Liver (tissue), 9 donors: ENCODE data around the gene PEAR1. TPM values are rescaled to one million over a fixed set of nuclear protein-coding genes. Genes with fewer than 3 reads are reported as not detected.

Experiments
- DNase-seq: peaks from one replicate; pipeline ENCODE4 v3.0.0-alpha.2; 2017; ENCODE audit warnings: low spot score
- H3K27ac ChIP-seq, 2 donors: one replicate each; pipeline ENCODE4 v1.7.0; 2013; ENCODE audit warnings: inconsistent platforms in 2 of 2, low read length in 2 of 2, control low read depth in 1 of 2, low read depth in 1 of 2, mild to moderate bottlenecking in 1 of 2
- H3K27me3 ChIP-seq, 4 donors: one replicate each; pipeline versions ENCODE4 v1.6.1 to v1.7.0; 2013; ENCODE audit warnings: low read length in 3 of 4, inconsistent platforms in 1 of 4, mild to moderate bottlenecking in 1 of 4, moderate library complexity in 1 of 4; ENCODE audit not compliant: control insufficient read depth in 4 of 4, insufficient read depth in 4 of 4
- H3K36me3 ChIP-seq, 4 donors: one replicate each; pipeline versions ENCODE4 v1.6.1 to v1.7.0; 2013; ENCODE audit warnings: low read length in 3 of 4, mild to moderate bottlenecking in 3 of 4, low read depth in 1 of 4, moderate library complexity in 1 of 4; ENCODE audit not compliant: control insufficient read depth in 4 of 4, insufficient read depth in 3 of 4
- H3K4me1 ChIP-seq, 4 donors: one replicate each; pipeline versions ENCODE4 v1.6.1 to v1.7.0; 2013; ENCODE audit warnings: low read length in 3 of 4, mild to moderate bottlenecking in 3 of 4, moderate library complexity in 1 of 4; ENCODE audit not compliant: control insufficient read depth in 4 of 4, insufficient read depth in 4 of 4
- H3K4me3 ChIP-seq, 3 donors: one replicate each; pipeline versions ENCODE4 v1.6.1 to v1.7.0; 2013; ENCODE audit warnings: low read length in 3 of 3, control low read depth in 1 of 3, low read depth in 1 of 3, mild to moderate bottlenecking in 1 of 3
- H3K9ac ChIP-seq, 2 donors: one replicate each; pipeline ENCODE4 v1.7.0; 2013; ENCODE audit warnings: low read length in 2 of 2, mild to moderate bottlenecking in 2 of 2, moderate library complexity in 2 of 2, control low read depth in 1 of 2, low read depth in 1 of 2
- H3K9me3 ChIP-seq, 4 donors: one replicate each; pipeline versions ENCODE4 v1.6.1 to v1.7.0; 2013; ENCODE audit warnings: low read length in 3 of 4; ENCODE audit not compliant: control insufficient read depth in 4 of 4
- ATF3 ChIP-seq: IDR thresholded peaks from 2 replicates; pipeline ENCODE4 v1.6.1; 2016; ENCODE audit warnings: antibody characterized with exemption
- CTCF ChIP-seq: fragments of 150-350 bp; IDR thresholded peaks from 2 replicates; pipeline ENCODE4 v1.5.1; 2017; ENCODE audit warnings: improper control_type of control experiment, low read depth, low read length; ENCODE audit not compliant: missing input control
- EGR1 ChIP-seq, 2 donors: IDR thresholded peaks; 2 replicates each; pipeline ENCODE4 v1.6.1; 2016 to 2018; ENCODE audit warnings: antibody characterized with exemption in 2 of 2, low read depth in 2 of 2
- FOXA1 ChIP-seq: IDR thresholded peaks from 2 replicates; pipeline ENCODE4 v1.6.1; 2016; ENCODE audit warnings: antibody characterized with exemption
- FOXA2 ChIP-seq: IDR thresholded peaks from 2 replicates; pipeline ENCODE4 v1.6.1; 2016; ENCODE audit warnings: antibody characterized with exemption
- HNF4A ChIP-seq, 2 donors: conservative IDR thresholded peaks; 2 replicates each; pipeline ENCODE4 v1.6.1; 2016; ENCODE audit warnings: antibody characterized with exemption in 2 of 2, mild to moderate bottlenecking in 2 of 2
- HNF4G ChIP-seq: IDR thresholded peaks from 2 replicates; pipeline ENCODE4 v1.6.1; 2016; ENCODE audit warnings: antibody characterized with exemption
- JUND ChIP-seq, 2 donors: IDR thresholded peaks; 2 replicates each; pipeline ENCODE4 v1.6.1; 2016; ENCODE audit warnings: antibody characterized with exemption in 2 of 2
- MAX ChIP-seq: IDR thresholded peaks from 2 replicates; pipeline ENCODE4 v1.6.1; 2016; ENCODE audit warnings: antibody characterized with exemption
- NR2F2 ChIP-seq: IDR thresholded peaks from 2 replicates; pipeline ENCODE4 v1.6.1; 2016; ENCODE audit warnings: antibody characterized with exemption
- RAD21 ChIP-seq, 2 donors: IDR thresholded peaks; 2 replicates each; pipeline ENCODE4 v1.6.1; 2016; ENCODE audit warnings: antibody characterized with exemption in 2 of 2, mild to moderate bottlenecking in 2 of 2
- RXRA ChIP-seq, 2 donors: IDR thresholded peaks; 2 replicates each; pipeline ENCODE4 v1.6.1; 2017 to 2018; ENCODE audit warnings: antibody characterized with exemption in 2 of 2, mild to moderate bottlenecking in 1 of 2
- SP1 ChIP-seq: IDR thresholded peaks from 2 replicates; pipeline ENCODE4 v1.6.1; 2018; ENCODE audit warnings: antibody characterized with exemption, mild to moderate bottlenecking
- TAF1 ChIP-seq: conservative IDR thresholded peaks from 2 replicates; pipeline ENCODE4 v1.6.1; 2016; ENCODE audit warnings: antibody characterized with exemption, mild to moderate bottlenecking
- YY1 ChIP-seq: IDR thresholded peaks from 2 replicates; pipeline ENCODE4 v1.6.1; 2016; ENCODE audit warnings: antibody characterized with exemption, mild to moderate bottlenecking
- ZBTB33 ChIP-seq: IDR thresholded peaks from 2 replicates; pipeline ENCODE4 v1.6.1; 2016; ENCODE audit warnings: antibody characterized with exemption
- WGBS: extraction: QIAGEN DNeasy Blood & Tissue Kit; methylation state at CpG from one replicate; pipeline ENCODE4 v1.1.7; 2013; 5-methylcytosine and 5-hydroxymethylcytosine counted together
- polyA plus RNA-seq, 2 donors: library from polyadenylated mRNA; stranded (reverse) in 1 of 2; unstranded in 1 of 2; fragments of 200-250 nt in 1 of 2; fragments of >200 nt in 1 of 2; fragmentation: Nextera tagmentation in 1 of 2; extraction: Ambion mirVana in 1 of 2; gene quantifications; one replicate each; pipeline versions ENCODE4 v1.2.1 to v1.2.3, GENCODE V29; 2013 to 2015
- total RNA-seq, 2 donors: library from RNA; depleted of rRNA; stranded (reverse); fragments of >200 nt; gene quantifications; one replicate each; pipeline ENCODE4 v1.2.3, GENCODE V29; 2014
- donor health status: healthy.
- donor health status: healthy.
- donor health status: healthy.
- donor health status: healthy.
- donor health status: healthy.

PEAR1 gene
- total and polyA plus RNA-seq, 4 donors: 2.1 to 4.4 (median 3.1) TPM

GRCh38 chr1:156941675-156942074, 48.2 kb downstream of the PEAR1 start:
- no peaks in the 10 kb centered on the region for H3K9me3 ChIP-seq
- TF ChIP-seq RAD21 (IDR thresholded peaks at IDR 0.05): no peak
- no peak for TF ChIP-seq TAF1
- no peak for TF ChIP-seq FOXA1
- TF ChIP-seq NR2F2: no peak
- TF ChIP-seq JUND (IDR thresholded peaks at IDR 0.05): no peak
- no peak for TF ChIP-seq HNF4G
- WGBS: 97% methylated on average over 10 of the region's 10 CpGs
- no peak overlapping the region for H3K9ac ChIP-seq
- no peak overlapping the region for H3K27ac ChIP-seq
- H3K4me3 ChIP-seq: no peak overlapping the region
- no peak for DNase-seq
- H3K36me3 ChIP-seq: peaks cover 24 to 93% (median 56%) of the 10 kb centered on the region in 4 donors
- H3K4me1 ChIP-seq: no peaks in the 10 kb centered on the region
- H3K27me3 ChIP-seq: no peaks in the 10 kb centered on the region

GRCh38 chr1:156942176-156942575, 48.7 kb downstream of the PEAR1 start:
- Histone ChIP-seq H3K4me1 (no peaks in the 10 kb centered on the region), H3K27ac (no peak overlapping the region), H3K27me3 (no peaks in the 10 kb centered on the region), H3K9ac (no peak overlapping the region), H3K9me3 (no peaks in the 10 kb centered on the region), H3K4me3 (no peak overlapping the region), H3K36me3 (peaks cover 24 to 94% (median 59%) of the 10 kb centered on the region in 4 donors)
- TF ChIP-seq CTCF: no peak
- DNase-seq: no peak
- 65% methylated on average over 3 of the region's 3 CpGs for WGBS

- no peak overlapping the region for H3K9ac ChIP-seq
- 90% methylated on average over 7 of the region's 7 CpGs for WGBS
- H3K27ac ChIP-seq: no peak overlapping the region
- peaks cover 24 to 94% (median 59%) of the 10 kb centered on the region in 4 donors for H3K36me3 ChIP-seq
- TF ChIP-seq NR2F2: no peak
- TF ChIP-seq EGR1 (IDR thresholded peaks at IDR 0.05; ENCODE audit: low read depth in 2 of 2): no peak
- no peak for TF ChIP-seq SP1
- no peak for TF ChIP-seq JUND (IDR thresholded peaks at IDR 0.05)
- no peak for TF ChIP-seq FOXA1
- no peak for TF ChIP-seq HNF4A (conservative IDR thresholded peaks at IDR 0.05)
- no peak for TF ChIP-seq MAX
- TF ChIP-seq TAF1: no peak
- H3K9me3 ChIP-seq: no peaks in the 10 kb centered on the region
- no peaks in the 10 kb centered on the region for H3K4me1 ChIP-seq
- no peak for DNase-seq
- H3K27me3 ChIP-seq: no peaks in the 10 kb centered on the region
- H3K4me3 ChIP-seq: no peak overlapping the region
These were observed 49.1 kb downstream of the PEAR1 start for GRCh38 chr1:156942576-156942975.

DNA sequence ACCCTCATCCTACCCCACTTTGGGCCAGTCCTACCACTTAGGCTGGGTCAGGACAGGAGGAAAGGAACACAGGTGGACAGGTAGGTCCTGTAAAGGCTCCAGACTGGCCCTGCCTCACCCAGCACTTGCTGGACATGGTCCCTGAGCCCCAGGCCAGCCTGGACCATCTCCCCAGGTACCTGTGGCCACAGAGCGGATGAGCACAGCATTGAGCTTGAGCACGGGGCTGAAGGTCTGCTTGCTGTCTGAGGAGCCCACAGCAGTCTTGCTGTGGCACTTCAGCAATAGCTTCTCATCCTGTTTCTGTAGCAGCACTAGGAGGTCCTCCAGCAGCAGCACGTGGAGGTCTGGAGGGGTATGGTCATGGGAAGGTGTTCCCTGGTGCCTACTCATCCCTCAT, 50.2 kb downstream of the PEAR1 start:
- H3K4me1 ChIP-seq: no peaks in the 10 kb centered on the region
- 98% methylated on average over 3 of the region's 3 CpGs for WGBS
- H3K9ac ChIP-seq: no peak overlapping the region
- no peak overlapping the region for H3K4me3 ChIP-seq
- H3K27ac ChIP-seq: no peak overlapping the region
- H3K27me3 ChIP-seq: no peaks in the 10 kb centered on the region
- DNase-seq: no peak
- H3K36me3 ChIP-seq: peaks cover 27 to 94% (median 60%) of the 10 kb centered on the region in 4 donors
- H3K9me3 ChIP-seq: no peaks in the 10 kb centered on the region
- TF ChIP-seq SP1 (no peak), NR2F2 (no peak), RXRA (IDR thresholded peaks at IDR 0.05) (no peak), YY1 (no peak), HNF4G (no peak), TAF1 (no peak), ZBTB33 (no peak), FOXA2 (no peak), HNF4A (conservative IDR thresholded peaks at IDR 0.05) (no peak), EGR1 (IDR thresholded peaks at IDR 0.05; ENCODE audit: low read depth in 2 of 2) (no peak), CTCF (no peak), JUND (IDR thresholded peaks at IDR 0.05) (no peak), MAX (no peak), ATF3 (no peak)
